Panc1 (cell line): ENCODE measurements around the gene STPG3. TPM values are rescaled to one million over a fixed set of nuclear protein-coding genes. Genes with fewer than 3 reads are reported as not detected.

Experiments used
- ATAC-seq: fragments of 200-7000 bp; cut with Tn5 transposase; 2 replicates; pipeline ENCODE4 v1.9.1; 2020; ENCODE audit warnings: mild to moderate bottlenecking, moderate library complexity
- BruUV-seq: library from RNA; stranded (reverse); fragments of 400-500 nt; replicated peaks from 2 replicates; lab custom pipeline; 2021; lab: Mats Ljungman, UMichigan
- CTCF ChIA-PET: fragments of 300-600 bp; sonication (Branson Sonifier 250); formaldehyde crosslinking; loops from one replicate; lab custom pipeline; 2022; ENCODE audit warnings: antibody characterized with exemption; lab: Charles Lee
- POLR2A ChIA-PET: fragments of 300-600 bp; sonication (Branson Sonifier 250); formaldehyde crosslinking; loops from one replicate; lab custom pipeline; 2022; ENCODE audit warnings: antibody characterized with exemption; lab: Charles Lee
- DNase-seq: peaks from one replicate; pipeline ENCODE4 v3.0.0-alpha.2; 2010; ENCODE audit warnings: low read depth, low spot score
- H3K27ac ChIP-seq: 2 replicates; pipeline ENCODE4 v1.5.1; 2011; ENCODE audit warnings: mild to moderate bottlenecking, low read length, inconsistent platforms
- H3K27me3 ChIP-seq: fragments of 200-500 bp; sonication (Bioruptor generic); 2 replicates; pipeline ENCODE4 v1.6.0; 2014; ENCODE audit warnings: low read length, inconsistent platforms; ENCODE audit not compliant: control insufficient read depth, insufficient read depth
- H3K36me3 ChIP-seq: fragments of 200-500 bp; sonication (Bioruptor generic); 2 replicates; pipeline ENCODE4 v1.5.1; 2014; ENCODE audit warnings: inconsistent platforms, mild to moderate bottlenecking, low read length, moderate library complexity; ENCODE audit not compliant: control insufficient read depth, insufficient read depth
- H3K4me1 ChIP-seq: 2 replicates; pipeline ENCODE4 v1.5.1; 2011; ENCODE audit warnings: inconsistent platforms, mild to moderate bottlenecking, low read length, moderate library complexity; ENCODE audit not compliant: control insufficient read depth, insufficient read depth
- H3K4me3 ChIP-seq, 2 experiments: 2 replicates each; pipeline ENCODE4 v1.5.1; 2011 to 2012; ENCODE audit warnings: low read depth in 2 of 2, low read length in 2 of 2, mild to moderate bottlenecking in 2 of 2, inconsistent platforms in 1 of 2, moderate library complexity in 1 of 2
- H3K9me3 ChIP-seq: fragments of 200-500 bp; sonication (Bioruptor generic); 2 replicates; pipeline ENCODE4 v1.5.1; 2014; ENCODE audit warnings: low read depth, mild to moderate bottlenecking, inconsistent platforms, low read length, moderate library complexity; ENCODE audit not compliant: control insufficient read depth, insufficient read depth
- POLR2AphosphoS5 ChIP-seq: IDR thresholded peaks from 2 replicates; pipeline ENCODE4 v1.6.1; 2012; ENCODE audit warnings: mild to moderate bottlenecking, low read depth, low read length, moderate library complexity
- SIN3A ChIP-seq: IDR thresholded peaks from 2 replicates; pipeline ENCODE4 v1.6.1; 2012; ENCODE audit warnings: low read depth, mild to moderate bottlenecking, low read length, moderate library complexity, borderline replicate concordance; ENCODE audit not compliant: insufficient read depth
- TCF7L2 ChIP-seq: IDR thresholded peaks from 2 replicates; pipeline ENCODE4 v1.6.1; 2011; ENCODE audit warnings: mild to moderate bottlenecking, low read depth, low read length, inconsistent platforms
- in situ Hi-C: cut with HindIII; loops from 2 replicates; pipeline ENCODE4 v1.10.0; 2016; ENCODE audit warnings: low sequenced_read_pairs, low pct_unique_long_range_greater_than_20kb
- intact Hi-C: fragments of 100-400 bp; cut with micrococcal nuclease; formaldehyde crosslinking; loops from one replicate; pipeline ENCODE4 v1.10.0; 2022; ENCODE audit not compliant: unreplicated experiment
- total RNA-seq: library from RNA; stranded (reverse); gene quantifications from one replicate; pipeline ENCODE4 v1.2.1, GENCODE V29; 2021; ENCODE audit not compliant: unreplicated experiment
- TF ChIP-seq, protein P1 (sequence below), 2 experiments: IDR thresholded peaks; 2 replicates each; pipeline ENCODE4 v1.6.1; 2011 to 2012; ENCODE audit warnings: low read depth in 2 of 2, control low read depth in 1 of 2, low read length in 1 of 2, mild to moderate bottlenecking in 1 of 2, moderate library complexity in 1 of 2; ENCODE audit not compliant: insufficient read depth in 1 of 2
- TF ChIP-seq, protein P2 (sequence below): fragments of 450-650 bp; IDR thresholded peaks from 2 replicates; pipeline ENCODE4 v1.5.1; 2017; ENCODE audit warnings: mild to moderate bottlenecking

Gene STPG3
- total RNA-seq, 1 experiment from 2014 or later: 0.26 TPM

DNA sequence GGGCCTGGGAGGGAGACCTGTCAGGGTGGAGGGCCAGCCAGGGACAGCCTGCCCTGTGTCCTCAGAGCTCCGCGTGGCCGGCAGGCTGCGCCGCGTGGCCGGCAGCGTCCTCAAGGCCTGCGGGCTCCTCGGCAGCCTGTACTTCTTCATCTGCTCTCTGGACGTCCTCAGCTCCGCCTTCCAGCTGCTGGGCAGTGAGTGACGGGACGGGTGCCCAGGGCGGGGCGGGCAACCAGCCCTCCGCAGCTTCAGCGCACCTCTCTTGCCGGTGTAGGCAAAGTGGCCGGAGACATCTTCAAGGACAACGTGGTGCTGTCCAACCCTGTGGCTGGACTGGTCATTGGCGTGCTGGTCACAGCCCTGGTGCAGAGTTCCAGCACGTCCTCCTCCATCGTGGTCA is 18.6 kb upstream of the STPG3 start:
- ATAC-seq (no peak), DNase-seq (no peak)
- Histone ChIP-seq H3K27ac (no peak overlapping the region), H3K36me3 (no peaks in the 10 kb centered on the region), H3K9me3 (no peaks in the 10 kb centered on the region), H3K4me3 (no peak overlapping the region), H3K4me1 (peaks cover 10% of the 10 kb centered on the region), H3K27me3 (no peaks in the 10 kb centered on the region)
- POLR2A ChIA-PET: no interaction called here
- CTCF ChIA-PET: interaction anchor here (0.6 kb wide), 1 partner anchor 101 kb away, joined by 4 read pairs; no protein-coding TSS in a partner anchor
- intact Hi-C loops: no loop called here
- BruUV-seq: no TSS peak
- TF ChIP-seq, protein P1, sequence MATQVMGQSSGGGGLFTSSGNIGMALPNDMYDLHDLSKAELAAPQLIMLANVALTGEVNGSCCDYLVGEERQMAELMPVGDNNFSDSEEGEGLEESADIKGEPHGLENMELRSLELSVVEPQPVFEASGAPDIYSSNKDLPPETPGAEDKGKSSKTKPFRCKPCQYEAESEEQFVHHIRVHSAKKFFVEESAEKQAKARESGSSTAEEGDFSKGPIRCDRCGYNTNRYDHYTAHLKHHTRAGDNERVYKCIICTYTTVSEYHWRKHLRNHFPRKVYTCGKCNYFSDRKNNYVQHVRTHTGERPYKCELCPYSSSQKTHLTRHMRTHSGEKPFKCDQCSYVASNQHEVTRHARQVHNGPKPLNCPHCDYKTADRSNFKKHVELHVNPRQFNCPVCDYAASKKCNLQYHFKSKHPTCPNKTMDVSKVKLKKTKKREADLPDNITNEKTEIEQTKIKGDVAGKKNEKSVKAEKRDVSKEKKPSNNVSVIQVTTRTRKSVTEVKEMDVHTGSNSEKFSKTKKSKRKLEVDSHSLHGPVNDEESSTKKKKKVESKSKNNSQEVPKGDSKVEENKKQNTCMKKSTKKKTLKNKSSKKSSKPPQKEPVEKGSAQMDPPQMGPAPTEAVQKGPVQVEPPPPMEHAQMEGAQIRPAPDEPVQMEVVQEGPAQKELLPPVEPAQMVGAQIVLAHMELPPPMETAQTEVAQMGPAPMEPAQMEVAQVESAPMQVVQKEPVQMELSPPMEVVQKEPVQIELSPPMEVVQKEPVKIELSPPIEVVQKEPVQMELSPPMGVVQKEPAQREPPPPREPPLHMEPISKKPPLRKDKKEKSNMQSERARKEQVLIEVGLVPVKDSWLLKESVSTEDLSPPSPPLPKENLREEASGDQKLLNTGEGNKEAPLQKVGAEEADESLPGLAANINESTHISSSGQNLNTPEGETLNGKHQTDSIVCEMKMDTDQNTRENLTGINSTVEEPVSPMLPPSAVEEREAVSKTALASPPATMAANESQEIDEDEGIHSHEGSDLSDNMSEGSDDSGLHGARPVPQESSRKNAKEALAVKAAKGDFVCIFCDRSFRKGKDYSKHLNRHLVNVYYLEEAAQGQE (IDR thresholded peaks at IDR 0.05; ENCODE audit: insufficient read depth in 1 of 2, low read depth in 2 of 2, low read length in 1 of 2): no peak
- TF ChIP-seq, protein P2, sequence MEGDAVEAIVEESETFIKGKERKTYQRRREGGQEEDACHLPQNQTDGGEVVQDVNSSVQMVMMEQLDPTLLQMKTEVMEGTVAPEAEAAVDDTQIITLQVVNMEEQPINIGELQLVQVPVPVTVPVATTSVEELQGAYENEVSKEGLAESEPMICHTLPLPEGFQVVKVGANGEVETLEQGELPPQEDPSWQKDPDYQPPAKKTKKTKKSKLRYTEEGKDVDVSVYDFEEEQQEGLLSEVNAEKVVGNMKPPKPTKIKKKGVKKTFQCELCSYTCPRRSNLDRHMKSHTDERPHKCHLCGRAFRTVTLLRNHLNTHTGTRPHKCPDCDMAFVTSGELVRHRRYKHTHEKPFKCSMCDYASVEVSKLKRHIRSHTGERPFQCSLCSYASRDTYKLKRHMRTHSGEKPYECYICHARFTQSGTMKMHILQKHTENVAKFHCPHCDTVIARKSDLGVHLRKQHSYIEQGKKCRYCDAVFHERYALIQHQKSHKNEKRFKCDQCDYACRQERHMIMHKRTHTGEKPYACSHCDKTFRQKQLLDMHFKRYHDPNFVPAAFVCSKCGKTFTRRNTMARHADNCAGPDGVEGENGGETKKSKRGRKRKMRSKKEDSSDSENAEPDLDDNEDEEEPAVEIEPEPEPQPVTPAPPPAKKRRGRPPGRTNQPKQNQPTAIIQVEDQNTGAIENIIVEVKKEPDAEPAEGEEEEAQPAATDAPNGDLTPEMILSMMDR: no peak
- TF ChIP-seq POLR2AphosphoS5 (no peak), TCF7L2 (no peak), SIN3A (no peak)
- in situ Hi-C loops: no loop called here

DNA sequence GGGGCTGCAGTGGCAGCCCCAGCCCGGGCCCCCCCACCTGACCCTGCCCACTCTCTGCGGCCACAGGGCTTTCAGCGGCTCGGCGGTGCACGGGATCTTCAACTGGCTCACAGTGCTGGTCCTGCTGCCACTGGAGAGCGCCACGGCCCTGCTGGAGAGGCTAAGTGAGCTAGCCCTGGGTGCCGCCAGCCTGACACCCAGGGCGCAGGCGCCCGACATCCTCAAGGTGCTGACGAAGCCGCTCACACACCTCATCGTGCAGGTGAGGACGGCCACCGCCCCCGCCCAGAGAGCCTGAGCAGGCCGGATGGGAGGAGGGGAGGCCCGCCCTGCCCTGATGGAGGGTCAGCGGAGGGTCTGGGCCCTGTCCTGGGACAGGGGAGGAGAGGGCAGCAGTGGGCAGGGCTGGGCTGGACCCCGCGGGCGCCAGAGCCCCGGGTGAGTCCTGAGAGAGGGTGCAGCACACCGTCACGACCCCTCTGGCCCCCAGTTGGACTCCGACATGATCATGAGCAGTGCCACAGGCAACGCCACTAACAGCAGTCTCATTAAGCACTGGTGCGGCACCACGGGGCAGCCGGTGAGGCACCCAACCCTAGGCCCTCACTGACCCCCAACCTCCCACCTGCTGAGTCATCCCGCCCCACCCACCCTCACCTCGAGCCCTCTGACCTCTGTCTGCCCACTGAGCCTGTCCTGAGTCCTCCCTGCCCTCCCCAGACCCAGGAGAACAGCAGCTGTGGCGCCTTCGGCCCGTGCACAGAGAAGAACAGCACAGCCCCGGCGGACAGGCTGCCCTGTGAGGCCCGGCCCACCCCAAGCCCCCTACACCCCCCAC is 17.7 kb upstream of the STPG3 start:
- in situ Hi-C loops: no loop called here
- no peaks in the 10 kb centered on the region for H3K9me3 ChIP-seq
- H3K36me3 ChIP-seq: no peaks in the 10 kb centered on the region
- no TSS peak for BruUV-seq
- ChIA-PET POLR2A (no interaction called here), CTCF (interaction anchor here (0.7 kb wide), 3 partner anchors 46 to 467 kb away, joined by 5 to 8 read pairs (median 6); no protein-coding TSS in a partner anchor)
- ATAC-seq (no peak), DNase-seq (no peak)
- H3K4me1 ChIP-seq: peaks cover 18% of the 10 kb centered on the region
- intact Hi-C loops: no loop called here
- H3K27ac ChIP-seq: no peak overlapping the region
- H3K4me3 ChIP-seq: no peak overlapping the region
- H3K27me3 ChIP-seq: no peaks in the 10 kb centered on the region
- no peak for TF ChIP-seq SIN3A
- TF ChIP-seq, protein P1 (IDR thresholded peaks at IDR 0.05; ENCODE audit: insufficient read depth in 1 of 2, low read depth in 2 of 2, low read length in 1 of 2): no peak
